Adipocyte (in vitro differentiated cells): ENCODE measurements around the gene MMP20.
A peak's percentile ranks its signal among the peaks of the same experiment; 100 is the strongest.

Source experiments
- DNase-seq: peaks from one replicate; pipeline ENCODE4 v3.0.0-alpha.2; 2015; ENCODE audit warnings: low read depth
- H3K27me3 ChIP-seq: replicated peaks from 2 replicates; pipeline ENCODE4 v1.7.0; 2013; ENCODE audit warnings: mild to moderate bottlenecking, low read length, moderate library complexity; ENCODE audit not compliant: control insufficient read depth, insufficient read depth
- H3K36me3 ChIP-seq: 2 replicates; pipeline ENCODE4 v1.7.0; 2013; ENCODE audit warnings: low read length, mild to moderate bottlenecking, moderate library complexity; ENCODE audit not compliant: control insufficient read depth, insufficient read depth, severe bottlenecking
- H3K4me1 ChIP-seq: 2 replicates; pipeline ENCODE4 v1.7.0; 2013; ENCODE audit warnings: mild to moderate bottlenecking, low read length, moderate library complexity; ENCODE audit not compliant: control insufficient read depth, insufficient read depth
- H3K4me3 ChIP-seq: 2 replicates; pipeline ENCODE4 v1.7.0; 2013; ENCODE audit warnings: mild to moderate bottlenecking, low read length, moderate library complexity
- H3K9ac ChIP-seq: 2 replicates; pipeline ENCODE4 v1.7.0; 2013; ENCODE audit warnings: mild to moderate bottlenecking, low read length, moderate library complexity
- H3K9me3 ChIP-seq: 2 replicates; pipeline ENCODE4 v1.7.0; 2013; ENCODE audit warnings: mild to moderate bottlenecking, low read length, moderate library complexity; ENCODE audit not compliant: control insufficient read depth

The MMP20 gene

GRCh38 chr11:102608699-102609098, 16.4 kb downstream of the MMP20 start:
- Histone ChIP-seq H3K36me3 (no peaks in the 10 kb centered on the region), H3K27me3 (no peaks in the 10 kb centered on the region), H3K4me1 (peaks cover 3% of the 10 kb centered on the region), H3K4me3 (no peak overlapping the region), H3K9me3 (no peaks in the 10 kb centered on the region), H3K9ac (no peak overlapping the region)
- no peak for DNase-seq

- H3K27me3 ChIP-seq: no peaks in the 10 kb centered on the region
- no peak for DNase-seq
Measured at GRCh38 chr11:102604875-102605274, 20.3 kb downstream of the MMP20 start.

DNA sequence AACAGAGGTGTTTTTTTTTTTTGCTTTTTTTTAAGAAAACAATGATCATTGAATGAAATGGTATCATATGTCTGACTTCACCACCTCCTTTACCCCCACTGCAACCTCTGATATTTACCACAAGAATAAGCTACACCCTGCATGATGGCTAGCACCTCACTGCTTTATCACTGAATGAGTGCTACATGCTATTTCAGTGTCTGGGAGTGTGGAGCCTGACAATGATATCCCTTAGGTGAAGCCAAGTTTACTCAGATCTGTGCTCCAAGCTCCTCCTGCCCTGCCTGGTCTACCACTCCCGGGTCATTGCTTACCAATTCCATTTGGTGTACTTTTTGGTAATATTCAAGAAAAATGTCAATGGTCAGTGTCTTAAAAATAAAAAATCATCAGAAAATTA, 21.1 kb downstream of the MMP20 start:
- DNase-seq: no peak
- H3K36me3 ChIP-seq: no peaks in the 10 kb centered on the region
- no peaks in the 10 kb centered on the region for H3K9me3 ChIP-seq
- no peaks in the 10 kb centered on the region for H3K27me3 ChIP-seq
- H3K4me1 ChIP-seq: peaks cover 19% of the 10 kb centered on the region
- H3K4me3 ChIP-seq: no peak overlapping the region
- H3K9ac ChIP-seq: no peak overlapping the region

More at GRCh38 chr11:102604875-102605274, 20.3 kb downstream of the MMP20 start:
- no peaks in the 10 kb centered on the region for H3K36me3 ChIP-seq
- peaks cover 13% of the 10 kb centered on the region for H3K4me1 ChIP-seq
- H3K9ac ChIP-seq: no peak overlapping the region
- H3K9me3 ChIP-seq: no peaks in the 10 kb centered on the region
- no peak overlapping the region for H3K4me3 ChIP-seq

DNA sequence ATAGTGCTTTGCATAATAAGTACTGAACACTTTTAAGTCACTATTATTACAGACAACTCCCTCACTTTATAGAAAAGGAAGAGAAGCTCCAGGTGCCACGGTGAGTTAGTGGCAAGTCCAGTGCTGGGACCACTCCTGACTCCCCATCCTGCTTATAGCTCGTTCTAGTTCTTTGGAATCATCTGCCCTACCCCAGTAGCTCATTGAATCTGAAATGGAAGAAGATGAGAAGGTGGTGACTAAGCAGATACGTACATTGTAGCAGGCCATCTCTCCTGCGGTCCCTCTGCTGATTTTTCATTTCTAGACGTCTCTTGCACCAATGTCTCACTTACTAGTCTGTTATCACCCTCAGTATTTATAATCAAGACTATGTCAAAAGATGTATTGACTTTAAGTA, 21.6 kb downstream of the MMP20 start:
- H3K36me3 ChIP-seq: no peaks in the 10 kb centered on the region
- no peak for DNase-seq
- no peak overlapping the region for H3K4me3 ChIP-seq
- H3K27me3 ChIP-seq: no peaks in the 10 kb centered on the region
- H3K9me3 ChIP-seq: no peaks in the 10 kb centered on the region
- no peak overlapping the region for H3K9ac ChIP-seq
- peaks cover 20% of the 10 kb centered on the region for H3K4me1 ChIP-seq

GRCh38 chr11:102603091-102603490, 22.0 kb downstream of the MMP20 start:
- Histone ChIP-seq H3K9me3 (no peaks in the 10 kb centered on the region), H3K9ac (no peak overlapping the region), H3K27me3 (no peaks in the 10 kb centered on the region), H3K4me1 (peaks cover 20% of the 10 kb centered on the region), H3K4me3 (no peak overlapping the region), H3K36me3 (no peaks in the 10 kb centered on the region)
- peak; percentile 37 for DNase-seq

- DNase-seq: no peak
- H3K27me3 ChIP-seq: no peaks in the 10 kb centered on the region
Measured at GRCh38 chr11:102600666-102601065, 24.5 kb downstream of the MMP20 start.

GRCh38 chr11:102599642-102600261, 25.4 kb downstream of the MMP20 start:
- no peaks in the 10 kb centered on the region for H3K27me3 ChIP-seq
- no peak overlapping the region for H3K4me3 ChIP-seq
- H3K9ac ChIP-seq: peak overlapping the region; percentile 18
- H3K9me3 ChIP-seq: no peaks in the 10 kb centered on the region
- DNase-seq: peak; percentile 85
- H3K36me3 ChIP-seq: no peaks in the 10 kb centered on the region
- peaks cover 20% of the 10 kb centered on the region for H3K4me1 ChIP-seq

More at GRCh38 chr11:102600666-102601065, 24.5 kb downstream of the MMP20 start:
- peaks cover 20% of the 10 kb centered on the region for H3K4me1 ChIP-seq
- H3K36me3 ChIP-seq: no peaks in the 10 kb centered on the region
- H3K9me3 ChIP-seq: no peaks in the 10 kb centered on the region
- no peak overlapping the region for H3K9ac ChIP-seq
- no peak overlapping the region for H3K4me3 ChIP-seq

DNA sequence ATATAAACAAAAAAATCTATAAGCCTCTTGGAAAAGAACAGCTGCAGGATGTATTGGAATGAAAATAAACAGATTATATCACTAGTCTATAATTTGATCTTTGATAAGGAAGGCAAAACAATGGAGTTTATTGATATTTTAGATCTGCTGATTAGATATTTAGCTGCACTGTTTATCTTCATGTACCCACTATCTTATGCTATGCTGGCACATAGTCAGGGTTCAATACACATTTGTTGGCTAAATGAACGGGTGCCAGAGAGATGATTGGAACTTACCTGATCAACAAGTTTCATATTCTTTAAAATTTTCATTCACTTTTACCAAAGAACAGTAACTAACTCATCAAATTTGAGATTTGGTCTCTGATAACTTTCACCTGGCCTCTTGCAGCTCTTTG, 26.9 kb downstream of the MMP20 start:
- Histone ChIP-seq H3K36me3 (no peaks in the 10 kb centered on the region), H3K9ac (no peak overlapping the region), H3K4me1 (peaks cover 16% of the 10 kb centered on the region), H3K9me3 (no peaks in the 10 kb centered on the region), H3K4me3 (no peak overlapping the region), H3K27me3 (no peaks in the 10 kb centered on the region)
- no peak for DNase-seq

- no peaks in the 10 kb centered on the region for H3K27me3 ChIP-seq
- no peak overlapping the region for H3K9ac ChIP-seq
- H3K36me3 ChIP-seq: no peaks in the 10 kb centered on the region
- peaks cover 14% of the 10 kb centered on the region for H3K4me1 ChIP-seq
- H3K9me3 ChIP-seq: no peaks in the 10 kb centered on the region
- no peak overlapping the region for H3K4me3 ChIP-seq
- DNase-seq: no peak
Measured at GRCh38 chr11:102596578-102596977, 28.6 kb downstream of the MMP20 start.

GRCh38 chr11:102592634-102593581, 32.2 kb downstream of the MMP20 start:
- no peak for DNase-seq

DNA sequence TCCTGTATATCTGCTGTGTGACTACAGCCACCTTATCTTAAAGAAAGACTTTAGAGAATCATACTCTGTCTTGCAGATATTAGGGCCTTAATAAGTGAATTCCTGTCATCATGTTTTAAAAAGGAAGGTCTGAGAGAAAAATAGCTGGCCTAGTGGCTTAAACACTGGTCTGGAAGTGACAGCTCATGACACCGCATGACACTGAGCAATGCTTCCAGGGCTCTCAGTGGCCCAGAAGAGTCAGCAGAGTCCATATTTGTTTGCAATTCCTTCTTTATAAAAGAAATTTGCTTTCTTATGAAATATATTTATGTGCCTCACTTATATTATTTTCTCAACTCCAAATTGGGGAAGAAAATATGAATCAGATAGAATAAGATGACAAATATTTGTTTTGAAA, 33.0 kb downstream of the MMP20 start:
- no peak for DNase-seq
- no peaks in the 10 kb centered on the region for H3K36me3 ChIP-seq
- H3K9ac ChIP-seq: no peak overlapping the region
- H3K4me3 ChIP-seq: no peak overlapping the region
- H3K27me3 ChIP-seq: no peaks in the 10 kb centered on the region
- peaks cover 6% of the 10 kb centered on the region for H3K9me3 ChIP-seq
- no peaks in the 10 kb centered on the region for H3K4me1 ChIP-seq

More at GRCh38 chr11:102592634-102593581, 32.2 kb downstream of the MMP20 start:
- H3K27me3 ChIP-seq: no peaks in the 10 kb centered on the region
- no peak overlapping the region for H3K9ac ChIP-seq
- H3K36me3 ChIP-seq: no peaks in the 10 kb centered on the region
- no peaks in the 10 kb centered on the region for H3K4me1 ChIP-seq
- H3K4me3 ChIP-seq: no peak overlapping the region
- H3K9me3 ChIP-seq: peaks cover 1% of the 10 kb centered on the region
